HEK293 (cell line): Measurements from ENCODE around the gene GALNS.

Experiments
- CTCF ChIA-PET: fragments of 350-600 bp; formaldehyde crosslinking; extraction: SDS; loops from one replicate; lab custom pipeline; 2021; ENCODE audit warnings: antibody characterized with exemption; lab: Yijun Ruan, JAX
- POLR2A ChIA-PET: fragments of 300-600 bp; formaldehyde crosslinking; extraction: SDS; loops from one replicate; lab custom pipeline; 2020; ENCODE audit warnings: antibody characterized with exemption, inconsistent platforms; lab: Yijun Ruan, JAX
- H3K27ac ChIP-seq: fragments of 200-500 bp; sonication (Bioruptor generic); 2 replicates; pipeline ENCODE4 v1.5.1; 2014; ENCODE audit warnings: low read depth, low read length, control low read depth, inconsistent platforms; ENCODE audit errors: extremely low read depth
- H3K36me3 ChIP-seq, 2 experiments: fragments of 200-500 bp in 1 of 2; sonication (Bioruptor generic) in 1 of 2; 1 replicate in 1 of 2; 2 replicates in 1 of 2; pipeline ENCODE4 v1.5.1; 2014 to 2017; ENCODE audit warnings: inconsistent platforms in 2 of 2, low read length in 2 of 2; ENCODE audit not compliant: control insufficient read depth in 2 of 2, insufficient read depth in 1 of 2
- H3K4me1 ChIP-seq: fragments of 200-500 bp; sonication (Bioruptor generic); 2 replicates; pipeline ENCODE4 v1.5.1; 2014; ENCODE audit warnings: mild to moderate bottlenecking, low read length, inconsistent platforms; ENCODE audit not compliant: control insufficient read depth, insufficient read depth
- H3K4me3 ChIP-seq: 2 replicates; pipeline ENCODE4 v1.5.1; 2011; ENCODE audit warnings: low read depth, mild to moderate bottlenecking, control low read depth, low read length, moderate library complexity
- H3K9me3 ChIP-seq: fragments of 200-500 bp; sonication (Bioruptor generic); 2 replicates; pipeline ENCODE4 v1.5.1; 2014; ENCODE audit warnings: low read depth, low read length, inconsistent platforms; ENCODE audit not compliant: control insufficient read depth, insufficient read depth
- BCL11B ChIP-seq: fragments of 450-650 bp; formaldehyde crosslinking; IDR thresholded peaks from 2 replicates; pipeline ENCODE4 v1.5.1; 2016; ENCODE audit warnings: low read depth, missing biosample characterization, missing genetic modification characterization
- EGR2 ChIP-seq: fragments of 450-650 bp; formaldehyde crosslinking; IDR thresholded peaks from 2 replicates; pipeline ENCODE4 v1.5.1; 2016; ENCODE audit warnings: low read depth, missing biosample characterization, missing genetic modification characterization
- IKZF3 ChIP-seq: fragments of 450-650 bp; IDR thresholded peaks from 2 replicates; pipeline ENCODE4 v1.5.0; 2018; ENCODE audit warnings: missing biosample characterization, mild to moderate bottlenecking, missing genetic modification characterization, moderate library complexity
- INSM2 ChIP-seq: fragments of 450-650 bp; formaldehyde crosslinking; IDR thresholded peaks from 2 replicates; pipeline ENCODE4 v1.5.1; 2016; ENCODE audit warnings: missing biosample characterization, missing genetic modification characterization
- KLF7 ChIP-seq: fragments of 450-650 bp; formaldehyde crosslinking; IDR thresholded peaks from 2 replicates; pipeline ENCODE4 v1.5.1; 2016; ENCODE audit warnings: missing biosample characterization, missing genetic modification characterization, borderline replicate concordance
- KLF9 ChIP-seq: fragments of 450-650 bp; formaldehyde crosslinking; IDR thresholded peaks from 2 replicates; pipeline ENCODE4 v1.5.1; 2016; ENCODE audit warnings: missing biosample characterization, missing genetic modification characterization, low read depth
- PRDM10 ChIP-seq: fragments of 450-650 bp; formaldehyde crosslinking; IDR thresholded peaks from 2 replicates; pipeline ENCODE4 v1.5.1; 2016; ENCODE audit warnings: missing biosample characterization, missing genetic modification characterization
- PRDM2 ChIP-seq: fragments of 450-650 bp; formaldehyde crosslinking; IDR thresholded peaks from 2 replicates; pipeline ENCODE4 v1.5.1; 2016; ENCODE audit warnings: missing biosample characterization, missing genetic modification characterization, borderline replicate concordance
- SP3 ChIP-seq: fragments of 450-650 bp; formaldehyde crosslinking; IDR thresholded peaks from 2 replicates; pipeline ENCODE4 v1.5.1; 2016; ENCODE audit warnings: missing biosample characterization, missing genetic modification characterization
- SP7 ChIP-seq: fragments of 450-650 bp; formaldehyde crosslinking; IDR thresholded peaks from 2 replicates; pipeline ENCODE4 v1.5.1; 2016; ENCODE audit warnings: missing biosample characterization, missing genetic modification characterization
- YY2 ChIP-seq: fragments of 450-650 bp; formaldehyde crosslinking; IDR thresholded peaks from 2 replicates; pipeline ENCODE4 v1.5.1; 2016; ENCODE audit warnings: missing biosample characterization, missing genetic modification characterization
- ZBTB49 ChIP-seq: fragments of 450-650 bp; formaldehyde crosslinking; IDR thresholded peaks from 2 replicates; pipeline ENCODE4 v1.5.1; 2016; ENCODE audit warnings: missing biosample characterization, missing genetic modification characterization, low read depth
- ZBTB6 ChIP-seq: fragments of 450-650 bp; formaldehyde crosslinking; IDR thresholded peaks from 2 replicates; pipeline ENCODE4 v1.5.1; 2017; ENCODE audit warnings: missing biosample characterization, missing genetic modification characterization
- ZNF138 ChIP-seq: fragments of 450-650 bp; formaldehyde crosslinking; IDR thresholded peaks from 2 replicates; pipeline ENCODE4 v1.5.1; 2016; ENCODE audit warnings: missing biosample characterization, missing genetic modification characterization, borderline replicate concordance
- ZNF146 ChIP-seq: fragments of 450-650 bp; formaldehyde crosslinking; IDR thresholded peaks from 2 replicates; pipeline ENCODE4 v1.5.1; 2016; ENCODE audit warnings: missing biosample characterization, missing genetic modification characterization
- ZNF266 ChIP-seq: fragments of 450-650 bp; formaldehyde crosslinking; IDR thresholded peaks from 2 replicates; pipeline ENCODE4 v1.5.1; 2016; ENCODE audit warnings: missing biosample characterization, missing genetic modification characterization, low read depth
- ZNF311 ChIP-seq: fragments of 450-650 bp; formaldehyde crosslinking; IDR thresholded peaks from 2 replicates; pipeline ENCODE4 v1.5.1; 2017; ENCODE audit warnings: missing biosample characterization, missing genetic modification characterization, borderline replicate concordance
- ZNF335 ChIP-seq: fragments of 450-650 bp; formaldehyde crosslinking; conservative IDR thresholded peaks from 2 replicates; pipeline ENCODE4 v1.5.1; 2016; ENCODE audit warnings: missing biosample characterization, missing genetic modification characterization
- ZNF571 ChIP-seq: fragments of 450-650 bp; formaldehyde crosslinking; IDR thresholded peaks from 2 replicates; pipeline ENCODE4 v1.5.0; 2017; ENCODE audit warnings: missing biosample characterization, missing genetic modification characterization
- ZNF670 ChIP-seq: fragments of 450-650 bp; formaldehyde crosslinking; IDR thresholded peaks from 2 replicates; pipeline ENCODE4 v1.5.1; 2016; ENCODE audit warnings: missing biosample characterization, missing genetic modification characterization, low read depth
- ZNF830 ChIP-seq: fragments of 450-650 bp; IDR thresholded peaks from 2 replicates; pipeline ENCODE4 v1.5.0; 2018; ENCODE audit warnings: missing biosample characterization, missing genetic modification characterization, low read depth, mild to moderate bottlenecking, moderate library complexity
- ZSCAN23 ChIP-seq: fragments of 450-650 bp; formaldehyde crosslinking; IDR thresholded peaks from 2 replicates; pipeline ENCODE4 v1.5.1; 2016; ENCODE audit warnings: missing biosample characterization, missing genetic modification characterization

Gene GALNS

GRCh38 chr16:88838566-88838965 is 18.2 kb downstream of the GALNS start:
- CTCF ChIA-PET, result no interaction called here
- Histone ChIP-seq H3K36me3 (peaks cover 0 to 16% of the 10 kb centered on the region in 2 experiments; a peak in 1 of 3 replicates), H3K9me3 (no peaks in the 10 kb centered on the region), H3K27ac (no peak overlapping the region), H3K4me1 (no peaks in the 10 kb centered on the region), H3K4me3 (no peak overlapping the region)
- no peak for TF ChIP-seq ZNF146 (tag by site-specific recombination)
- TF ChIP-seq PRDM2 (tag by site-specific recombination), result no peak
- no peak for TF ChIP-seq BCL11B (tag by site-specific recombination)
- TF ChIP-seq ZNF830 (tag by site-specific recombination), result no peak
- TF ChIP-seq ZNF670, result no peak
- no peak for TF ChIP-seq IKZF3 (tag by site-specific recombination)
- no peak for TF ChIP-seq ZNF311 (tag by site-specific recombination)
- TF ChIP-seq ZNF266 (tag by site-specific recombination), result no peak
- TF ChIP-seq EGR2 (tag by site-specific recombination), result no peak
- TF ChIP-seq SP3 (tag by site-specific recombination), result no peak
- TF ChIP-seq ZBTB6 (tag by site-specific recombination), result no peak
- no peak for TF ChIP-seq ZSCAN23 (tag by site-specific recombination)
- no peak for TF ChIP-seq SP7 (tag by site-specific recombination)
- no peak for TF ChIP-seq ZNF138
- TF ChIP-seq ZNF335, result no peak
- POLR2A ChIA-PET, result no interaction called here

- H3K27ac ChIP-seq, result no peak overlapping the region
- POLR2A ChIA-PET, result no interaction called here
- no peaks in the 10 kb centered on the region for H3K4me1 ChIP-seq
- no peaks in the 10 kb centered on the region for H3K9me3 ChIP-seq
- CTCF ChIA-PET, result no interaction called here
- peaks cover 0 to 16% of the 10 kb centered on the region in 2 experiments; a peak in 1 of 3 replicates for H3K36me3 ChIP-seq
- H3K4me3 ChIP-seq, result no peak overlapping the region
- no peak for TF ChIP-seq PRDM10 (tag by site-specific recombination)
- TF ChIP-seq INSM2 (tag by site-specific recombination), result no peak
- TF ChIP-seq ZNF266 (tag by site-specific recombination), result no peak
- TF ChIP-seq ZBTB49 (tag by site-specific recombination), result no peak
- TF ChIP-seq YY2 (tag by site-specific recombination), result no peak
- no peak for TF ChIP-seq KLF7 (tag by site-specific recombination)
- no peak for TF ChIP-seq ZNF571 (tag by site-specific recombination)
- no peak for TF ChIP-seq KLF9 (tag by site-specific recombination)
Observed at GRCh38 chr16:88837806-88838205, 18.9 kb downstream of the GALNS start.
